ENCODE measurements around the gene SENP3.

DNA sequence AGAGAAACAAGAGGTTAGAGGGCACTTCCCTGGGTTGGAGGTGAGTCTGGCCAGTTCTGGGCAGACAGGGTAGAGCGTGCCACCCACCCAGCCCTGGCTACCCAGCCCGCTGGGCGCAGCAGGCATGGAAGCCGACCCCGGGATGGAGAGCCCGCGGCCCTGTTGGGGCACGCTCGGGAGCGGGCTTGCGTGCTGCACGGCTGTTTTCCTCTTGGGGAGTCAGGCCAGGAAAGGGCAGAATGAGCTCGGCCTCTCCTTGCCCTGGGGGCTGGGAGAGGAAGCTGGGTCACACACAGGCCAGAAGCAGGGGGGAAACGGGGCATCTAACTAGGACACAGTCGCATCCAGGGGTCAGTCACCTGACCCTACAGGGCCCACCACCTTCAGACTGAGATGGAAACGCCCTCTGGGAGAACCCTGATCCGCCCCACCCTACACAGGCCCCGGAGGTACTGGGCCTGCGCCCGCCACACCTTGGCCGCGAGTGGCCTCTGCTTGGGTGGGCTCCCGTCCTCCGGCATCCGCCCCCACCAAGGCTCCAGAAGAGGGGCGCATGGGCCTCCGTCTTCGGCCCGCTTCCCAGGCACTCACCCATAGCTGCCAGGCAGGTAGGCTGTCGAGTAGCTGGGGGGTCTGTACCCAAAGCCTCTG, 27.0 kb downstream of the SENP3 start:
- TF ChIP-seq, protein P1, sequence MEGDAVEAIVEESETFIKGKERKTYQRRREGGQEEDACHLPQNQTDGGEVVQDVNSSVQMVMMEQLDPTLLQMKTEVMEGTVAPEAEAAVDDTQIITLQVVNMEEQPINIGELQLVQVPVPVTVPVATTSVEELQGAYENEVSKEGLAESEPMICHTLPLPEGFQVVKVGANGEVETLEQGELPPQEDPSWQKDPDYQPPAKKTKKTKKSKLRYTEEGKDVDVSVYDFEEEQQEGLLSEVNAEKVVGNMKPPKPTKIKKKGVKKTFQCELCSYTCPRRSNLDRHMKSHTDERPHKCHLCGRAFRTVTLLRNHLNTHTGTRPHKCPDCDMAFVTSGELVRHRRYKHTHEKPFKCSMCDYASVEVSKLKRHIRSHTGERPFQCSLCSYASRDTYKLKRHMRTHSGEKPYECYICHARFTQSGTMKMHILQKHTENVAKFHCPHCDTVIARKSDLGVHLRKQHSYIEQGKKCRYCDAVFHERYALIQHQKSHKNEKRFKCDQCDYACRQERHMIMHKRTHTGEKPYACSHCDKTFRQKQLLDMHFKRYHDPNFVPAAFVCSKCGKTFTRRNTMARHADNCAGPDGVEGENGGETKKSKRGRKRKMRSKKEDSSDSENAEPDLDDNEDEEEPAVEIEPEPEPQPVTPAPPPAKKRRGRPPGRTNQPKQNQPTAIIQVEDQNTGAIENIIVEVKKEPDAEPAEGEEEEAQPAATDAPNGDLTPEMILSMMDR (IDR thresholded peaks at IDR 0.05): no peak
- no peak for TF ChIP-seq POLR2A (IDR thresholded peaks at IDR 0.05)

Measured in adrenal gland (tissue), 5 donors.